ENCODE data around the gene TTC31.

The TTC31 gene

DNA sequence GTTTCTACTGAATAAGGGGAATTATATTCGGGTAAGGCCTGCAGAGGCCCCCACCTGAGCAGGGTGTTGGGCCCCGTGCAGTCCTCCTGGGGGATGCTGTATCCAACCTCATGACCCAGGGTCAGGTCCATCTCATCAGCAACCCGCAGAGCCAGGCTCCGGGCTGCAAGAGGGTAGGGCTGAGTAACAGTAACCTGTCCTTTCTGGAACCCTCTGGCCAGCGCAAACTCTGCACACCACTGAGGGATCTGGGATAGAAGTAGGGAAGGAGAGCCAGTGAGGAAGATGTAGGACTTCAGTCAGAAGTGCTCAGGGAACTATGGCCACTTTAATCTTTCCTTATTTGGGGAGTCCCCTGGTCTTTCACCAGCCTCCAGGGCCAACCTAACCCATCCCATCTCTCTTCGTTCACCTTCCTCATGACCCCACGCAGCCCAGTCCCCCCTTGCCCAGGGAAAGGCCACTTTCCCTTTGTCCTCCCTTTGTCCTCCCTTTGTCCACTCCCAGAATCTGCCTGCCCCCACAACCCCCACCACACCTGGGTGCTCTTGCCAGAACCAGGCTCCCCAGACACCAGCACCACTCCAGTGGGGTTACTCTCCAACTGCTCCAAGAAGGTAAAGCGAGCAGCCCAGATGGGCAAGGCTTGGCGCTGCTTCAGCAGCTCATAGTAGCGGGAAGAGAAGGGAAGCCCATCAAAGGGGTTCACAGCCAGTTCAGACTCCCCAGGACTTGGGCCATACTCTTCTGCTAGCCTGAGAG is 42.3 kb downstream of the TTC31 start:
- no peak overlapping the region for H3K4me3 ChIP-seq (ENCODE audit: low read length)
- H2AK5ac ChIP-seq (ENCODE audit: low read length) = no peak overlapping the region
- peaks cover 7% of the 10 kb centered on the region for H3K4me1 ChIP-seq (ENCODE audit: control insufficient read depth, low read depth, low read length)
- no peak overlapping the region for H3K18ac ChIP-seq (ENCODE audit: low read length)
- no peak overlapping the region for H4K5ac ChIP-seq (ENCODE audit: low read length)
- H3K36me3 ChIP-seq (ENCODE audit: control insufficient read depth, insufficient read depth, low read length) = peaks cover 6% of the 10 kb centered on the region
- H3K56ac ChIP-seq (ENCODE audit: low read length) = no peak overlapping the region
- no peak overlapping the region for H2BK15ac ChIP-seq (replicated peaks; ENCODE audit: low read depth)
- no peak overlapping the region for H3K27ac ChIP-seq (ENCODE audit: low read depth, low read length)
- no peak overlapping the region for H4K8ac ChIP-seq (ENCODE audit: low read depth, low read length)
- H2BK5ac ChIP-seq (ENCODE audit: low read length) = no peak overlapping the region
- no peak for DNase-seq
- H3K9ac ChIP-seq (ENCODE audit: low read length) = no peak overlapping the region
- H2BK120ac ChIP-seq (ENCODE audit: low read depth, low read length) = no peak overlapping the region
- peaks cover 16% of the 10 kb centered on the region for H3K79me1 ChIP-seq (ENCODE audit: low read length)
- H3K4me2 ChIP-seq (ENCODE audit: low read length) = no peak overlapping the region
- peaks cover 16% of the 10 kb centered on the region for H3K79me2 ChIP-seq (ENCODE audit: control insufficient read depth, insufficient read depth, low read length)
- H3K4ac ChIP-seq (ENCODE audit: low read depth, low read length) = no peak overlapping the region
- WGBS (ENCODE audit: extremely low coverage, insufficient coverage, low lambda C conversion rate) = no CpG with 5 or more reads among the region's 10 CpGs
- no peak overlapping the region for H3K23ac ChIP-seq (ENCODE audit: low read length)
- H3K27me3 ChIP-seq (ENCODE audit: insufficient read depth, low read length, poor library complexity) = no peaks in the 10 kb centered on the region

GRCh38 chr2:74525717-74526648 is 43.1 kb downstream of the TTC31 start, which contains the start of gene DQX1:
DQX1 (minus strand) TSS chr2:74526231; CDS start chr2:74525729, 502 bp downstream.
- H3K56ac ChIP-seq (ENCODE audit: low read length) = no peak within 1 kb of the TSS
- H3K27ac ChIP-seq (ENCODE audit: low read depth, low read length) = no peak within 1 kb of the TSS
- H4K8ac ChIP-seq (ENCODE audit: low read depth, low read length) = no peak within 1 kb of the TSS
- H3K36me3 ChIP-seq (ENCODE audit: control insufficient read depth, insufficient read depth, low read length) = peaks cover 6% of the 10 kb centered on the region
- no peak within 1 kb of the TSS for H3K23ac ChIP-seq (ENCODE audit: low read length)
- no peak within 1 kb of the TSS for H2AK5ac ChIP-seq (ENCODE audit: low read length)
- H3K4ac ChIP-seq (ENCODE audit: low read depth, low read length) = no peak within 1 kb of the TSS
- H4K5ac ChIP-seq (ENCODE audit: low read length) = no peak within 1 kb of the TSS
- no CpG with 5 or more reads among the region's 11 CpGs for WGBS (ENCODE audit: extremely low coverage, insufficient coverage, low lambda C conversion rate)
- H3K4me3 ChIP-seq (ENCODE audit: low read length) = no peak within 1 kb of the TSS
- no peak within 1 kb of the TSS for H2BK120ac ChIP-seq (ENCODE audit: low read depth, low read length)
- no peak within 1 kb of the TSS for H2BK5ac ChIP-seq (ENCODE audit: low read length)
- no peak within 1 kb of the TSS for H3K18ac ChIP-seq (ENCODE audit: low read length)
- no peaks in the 10 kb centered on the region for H3K27me3 ChIP-seq (ENCODE audit: insufficient read depth, low read length, poor library complexity)
- H3K79me2 ChIP-seq (ENCODE audit: control insufficient read depth, insufficient read depth, low read length) = peaks cover 16% of the 10 kb centered on the region
- DNase-seq = peak; percentile 84
- peaks cover 16% of the 10 kb centered on the region for H3K79me1 ChIP-seq (ENCODE audit: low read length)
- peaks cover 8% of the 10 kb centered on the region for H3K4me1 ChIP-seq (ENCODE audit: control insufficient read depth, low read depth, low read length)
- H3K9ac ChIP-seq (ENCODE audit: low read length) = no peak within 1 kb of the TSS
- no peak within 1 kb of the TSS for H3K4me2 ChIP-seq (ENCODE audit: low read length)
- H2BK15ac ChIP-seq (replicated peaks; ENCODE audit: low read depth) = no peak within 1 kb of the TSS

- Histone ChIP-seq H3K79me1 (ENCODE audit: low read length) (peaks cover 17% of the 10 kb centered on the region), H3K36me3 (ENCODE audit: control insufficient read depth, insufficient read depth, low read length) (peaks cover 6% of the 10 kb centered on the region), H3K4me3 (ENCODE audit: low read length) (no peak overlapping the region), H4K5ac (ENCODE audit: low read length) (no peak overlapping the region), H3K4ac (ENCODE audit: low read depth, low read length) (no peak overlapping the region), H3K4me2 (ENCODE audit: low read length) (no peak overlapping the region), H2BK120ac (ENCODE audit: low read depth, low read length) (no peak overlapping the region), H3K18ac (ENCODE audit: low read length) (no peak overlapping the region), H3K27me3 (ENCODE audit: insufficient read depth, low read length, poor library complexity) (no peaks in the 10 kb centered on the region), H2AK5ac (ENCODE audit: low read length) (no peak overlapping the region), H3K27ac (ENCODE audit: low read depth, low read length) (no peak overlapping the region), H2BK15ac (replicated peaks; ENCODE audit: low read depth) (no peak overlapping the region), H3K23ac (ENCODE audit: low read length) (no peak overlapping the region), H3K56ac (ENCODE audit: low read length) (no peak overlapping the region), H2BK5ac (ENCODE audit: low read length) (no peak overlapping the region), H3K79me2 (ENCODE audit: control insufficient read depth, insufficient read depth, low read length) (peaks cover 16% of the 10 kb centered on the region), H4K8ac (ENCODE audit: low read depth, low read length) (no peak overlapping the region), H3K9ac (ENCODE audit: low read length) (no peak overlapping the region), H3K4me1 (ENCODE audit: control insufficient read depth, low read depth, low read length) (peaks cover 8% of the 10 kb centered on the region)
- no CpG with 5 or more reads among the region's 11 CpGs for WGBS (ENCODE audit: extremely low coverage, insufficient coverage, low lambda C conversion rate)
- no peak for DNase-seq
These were observed 43.9 kb downstream of the TTC31 start for GRCh38 chr2:74526649-74527230.

DNA sequence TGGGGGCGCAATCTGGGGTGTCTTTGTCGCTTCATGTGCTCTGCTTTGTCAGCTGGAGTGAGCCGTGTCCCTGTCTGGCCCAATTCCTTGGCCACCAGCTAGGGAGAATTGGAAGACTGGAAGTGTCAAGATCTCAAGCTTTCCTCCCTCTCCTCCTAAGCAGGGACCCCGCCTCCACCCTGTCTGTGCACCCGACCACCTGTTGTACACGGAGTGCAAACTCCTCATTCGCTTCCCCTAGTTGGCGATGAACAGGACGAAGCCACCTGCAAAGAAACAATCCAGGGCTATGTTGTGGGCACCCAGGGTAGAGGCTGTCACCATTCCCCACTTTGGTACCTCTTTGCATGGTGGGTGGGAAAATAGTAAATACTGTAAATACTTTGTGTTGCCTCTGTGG is 44.9 kb downstream of the TTC31 start:
- no peaks in the 10 kb centered on the region for H3K27me3 ChIP-seq (ENCODE audit: insufficient read depth, low read length, poor library complexity)
- no peak overlapping the region for H2AK5ac ChIP-seq (ENCODE audit: low read length)
- H3K27ac ChIP-seq (ENCODE audit: low read depth, low read length) = no peak overlapping the region
- no peak overlapping the region for H4K5ac ChIP-seq (ENCODE audit: low read length)
- no peak overlapping the region for H3K4me2 ChIP-seq (ENCODE audit: low read length)
- no peak overlapping the region for H3K18ac ChIP-seq (ENCODE audit: low read length)
- no peak overlapping the region for H3K23ac ChIP-seq (ENCODE audit: low read length)
- no CpG with 5 or more reads among the region's 9 CpGs for WGBS (ENCODE audit: extremely low coverage, insufficient coverage, low lambda C conversion rate)
- peaks cover 16% of the 10 kb centered on the region for H3K79me2 ChIP-seq (ENCODE audit: control insufficient read depth, insufficient read depth, low read length)
- no peak for DNase-seq
- no peak overlapping the region for H3K9ac ChIP-seq (ENCODE audit: low read length)
- no peak overlapping the region for H2BK120ac ChIP-seq (ENCODE audit: low read depth, low read length)
- no peak overlapping the region for H4K8ac ChIP-seq (ENCODE audit: low read depth, low read length)
- no peak overlapping the region for H2BK15ac ChIP-seq (replicated peaks; ENCODE audit: low read depth)
- no peak overlapping the region for H3K56ac ChIP-seq (ENCODE audit: low read length)
- peaks cover 6% of the 10 kb centered on the region for H3K36me3 ChIP-seq (ENCODE audit: control insufficient read depth, insufficient read depth, low read length)
- H2BK5ac ChIP-seq (ENCODE audit: low read length) = no peak overlapping the region
- peaks cover 8% of the 10 kb centered on the region for H3K4me1 ChIP-seq (ENCODE audit: control insufficient read depth, low read depth, low read length)
- H3K4ac ChIP-seq (ENCODE audit: low read depth, low read length) = no peak overlapping the region
- peaks cover 17% of the 10 kb centered on the region for H3K79me1 ChIP-seq (ENCODE audit: low read length)
- no peak overlapping the region for H3K4me3 ChIP-seq (ENCODE audit: low read length)

DNA sequence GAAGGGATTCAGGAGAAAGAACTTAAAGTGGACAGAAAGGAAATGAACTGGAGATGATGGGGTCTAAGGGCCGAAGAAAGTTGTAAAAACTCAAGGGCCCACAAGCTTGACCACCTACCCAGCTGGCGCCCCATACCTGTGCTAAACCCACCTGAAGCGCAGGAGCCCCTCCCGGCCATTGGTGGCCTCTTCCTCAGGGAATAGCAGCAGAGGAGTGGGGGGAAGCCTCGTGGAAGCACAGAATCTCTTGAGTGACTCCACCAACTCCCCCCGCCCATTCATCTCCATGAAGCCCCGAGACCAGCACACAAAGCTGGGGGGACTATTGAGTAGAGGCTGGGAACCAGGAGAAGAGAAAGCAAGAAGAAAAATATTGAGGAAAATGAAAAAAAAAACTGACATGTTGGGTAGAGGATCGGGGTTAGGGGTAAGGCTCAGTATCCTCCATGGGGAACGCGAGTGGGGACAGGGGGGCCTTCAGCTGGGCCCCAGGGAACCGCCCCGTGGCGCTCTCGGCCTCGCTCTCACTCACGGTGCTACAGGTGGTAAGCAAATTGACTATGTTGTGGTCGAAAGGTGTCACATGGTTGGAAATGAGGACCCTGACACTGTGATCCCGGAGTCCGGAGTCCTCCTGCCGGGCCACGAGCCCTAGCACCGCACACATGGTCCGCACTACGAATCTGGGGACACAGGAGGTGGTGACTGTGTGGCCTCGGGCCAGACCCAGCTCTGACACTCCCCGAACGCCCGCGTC is 45.9 kb downstream of the TTC31 start:
- Histone ChIP-seq H3K27ac (ENCODE audit: low read depth, low read length) (no peak overlapping the region), H2AK5ac (ENCODE audit: low read length) (peak overlapping the region; percentile 91), H3K4ac (ENCODE audit: low read depth, low read length) (peak overlapping the region; percentile 63), H3K4me2 (ENCODE audit: low read length) (peak overlapping the region; percentile 73), H3K36me3 (ENCODE audit: control insufficient read depth, insufficient read depth, low read length) (peaks cover 6% of the 10 kb centered on the region), H3K4me1 (ENCODE audit: control insufficient read depth, low read depth, low read length) (peaks cover 8% of the 10 kb centered on the region), H4K5ac (ENCODE audit: low read length) (no peak overlapping the region), H2BK5ac (ENCODE audit: low read length) (no peak overlapping the region), H3K23ac (ENCODE audit: low read length) (no peak overlapping the region), H3K4me3 (ENCODE audit: low read length) (peak overlapping the region; percentile 42), H3K79me2 (ENCODE audit: control insufficient read depth, insufficient read depth, low read length) (peaks cover 16% of the 10 kb centered on the region), H3K18ac (ENCODE audit: low read length) (peak overlapping the region; percentile 65), H3K27me3 (ENCODE audit: insufficient read depth, low read length, poor library complexity) (no peaks in the 10 kb centered on the region), H2BK15ac (replicated peaks; ENCODE audit: low read depth) (no peak overlapping the region), H4K8ac (ENCODE audit: low read depth, low read length) (no peak overlapping the region), H3K9ac (ENCODE audit: low read length) (peak overlapping the region; percentile 71), H2BK120ac (ENCODE audit: low read depth, low read length) (no peak overlapping the region), H3K79me1 (ENCODE audit: low read length) (peaks cover 17% of the 10 kb centered on the region), H3K56ac (ENCODE audit: low read length) (peak overlapping the region; percentile 82)
- WGBS (ENCODE audit: extremely low coverage, insufficient coverage, low lambda C conversion rate) = no CpG with 5 or more reads among the region's 29 CpGs
- DNase-seq = peak; percentile 38

Data from mesendoderm (in vitro differentiated cells).